Anterior cingulate cortex (tissue), 58 donors: ENCODE measurements around the gene NUDT21.
"Not testable (repeated sequence)": the region's sequence is repeated elsewhere in the genome, so short reads cannot be mapped to it uniquely, and the experiment has no call there.

Experiments used
- DNase-seq, 58 donors: peaks; one replicate each; lab custom pipeline; 2025; lab: John Stamatoyannopoulos, UW

Gene NUDT21

DNA sequence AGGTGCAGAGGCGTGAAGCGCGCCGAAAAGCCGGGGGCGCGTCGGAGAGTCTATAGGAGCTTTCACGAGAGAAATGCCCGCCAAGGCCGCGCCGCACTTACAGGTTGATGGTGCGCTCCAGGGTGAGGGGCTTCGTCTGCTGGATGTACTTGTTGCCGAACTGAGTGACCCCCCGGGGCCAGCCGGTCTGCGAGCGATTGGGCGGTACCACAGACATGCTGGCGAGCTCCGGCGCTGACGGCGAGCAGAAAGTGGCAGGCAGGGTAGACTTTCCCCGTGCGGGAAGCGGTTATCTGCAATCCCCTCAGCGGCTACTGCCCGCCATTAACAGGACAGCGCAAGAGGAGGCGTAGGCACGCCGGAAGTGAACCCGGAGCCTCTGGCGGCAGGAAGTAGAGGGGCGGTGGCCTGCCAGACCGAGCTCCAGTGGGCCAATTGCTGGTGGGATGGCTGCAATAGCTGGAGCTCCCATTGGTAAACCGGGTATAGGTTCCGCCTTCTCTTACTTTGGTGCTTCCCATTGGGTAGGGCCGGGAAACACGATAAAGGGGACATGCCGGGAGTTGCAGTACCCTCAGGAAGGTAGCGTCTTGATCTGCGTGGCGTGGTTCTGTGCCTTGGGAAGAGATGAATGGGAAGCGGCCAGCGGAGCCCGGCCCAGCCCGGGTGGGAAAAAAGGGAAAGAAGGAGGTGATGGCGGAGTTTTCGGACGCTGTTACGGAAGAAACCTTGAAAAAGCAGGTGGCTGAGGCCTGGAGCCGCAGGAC is at the start of gene NUDT21, which contains the start of gene OGFOD1:
NUDT21 (minus strand) TSS at position 347 of the 767 bp plus-strand sequence; CDS start at position 217, 130 bp downstream.
OGFOD1 (plus strand) TSS at position 569 of the 767 bp plus-strand sequence; CDS start at position 628, 59 bp downstream.
- peak; percentile 49 to 99 (median 95) for DNase-seq

DNA sequence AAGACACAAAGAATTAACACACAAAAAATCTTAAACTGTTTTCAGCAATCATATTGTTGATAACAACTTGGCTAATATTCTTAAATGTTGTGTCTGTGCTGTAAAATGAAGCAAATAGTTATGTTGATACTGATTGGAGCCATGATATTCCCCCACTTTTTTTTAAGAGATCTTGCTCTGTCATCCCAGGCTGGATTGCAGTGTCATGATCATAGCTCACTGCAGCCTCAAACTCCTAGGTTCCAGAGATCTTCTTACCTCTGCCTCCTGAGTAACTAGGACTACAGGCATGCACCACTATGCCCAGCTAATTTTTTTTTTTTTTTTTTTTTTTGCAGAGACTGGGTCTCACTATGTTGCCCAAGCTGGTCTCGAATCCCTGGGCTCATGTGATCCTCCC is 42.7 kb upstream of the NUDT21 start:
- DNase-seq: no peak

DNA sequence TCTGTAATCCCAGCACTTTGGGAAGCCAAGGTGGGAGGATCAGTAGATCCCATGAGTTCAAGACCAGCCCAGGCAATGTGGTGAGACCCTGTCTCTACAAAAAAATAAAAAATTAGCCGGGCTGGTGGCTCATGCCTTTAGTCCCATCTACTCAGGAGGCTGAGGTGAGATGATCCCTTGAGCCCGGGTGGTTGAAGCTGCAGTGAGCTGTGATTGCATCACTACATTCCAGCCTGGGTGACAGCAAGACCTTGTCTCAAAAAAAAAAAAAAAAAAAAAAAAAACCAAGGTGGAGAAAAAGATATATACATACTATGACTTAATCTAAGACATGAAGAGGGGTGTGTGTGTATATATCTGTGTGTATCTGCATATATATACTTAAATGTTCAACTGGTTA is 42.0 kb upstream of the NUDT21 start:
- DNase-seq: no peak

DNA sequence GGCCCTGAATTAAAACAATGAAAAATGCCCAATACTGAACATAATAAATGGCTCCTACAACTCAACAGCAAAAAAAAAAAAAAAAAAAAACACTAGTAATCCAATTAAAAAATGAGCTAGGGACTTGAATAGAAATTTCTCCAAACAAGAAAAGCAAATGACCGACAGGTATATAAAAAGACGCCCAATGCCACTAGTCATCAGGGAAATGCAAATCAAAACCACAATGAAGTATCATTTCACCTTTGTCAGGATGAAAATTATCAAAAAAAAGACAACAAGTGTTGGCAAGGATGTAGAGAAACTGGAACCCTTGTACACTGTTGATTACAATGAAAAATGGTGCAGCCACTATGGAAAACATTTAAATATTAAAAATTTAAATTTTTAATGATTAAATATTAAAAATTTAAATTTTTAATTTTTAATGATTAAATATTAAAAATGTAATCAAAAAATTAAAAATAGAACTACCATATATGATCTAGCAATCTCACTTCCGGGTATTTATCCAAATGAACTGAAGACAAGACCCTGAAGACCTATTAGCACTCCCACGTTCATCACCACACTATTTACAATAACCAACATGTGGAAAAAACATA is 40.6 kb upstream of the NUDT21 start:
- no peak for DNase-seq

DNA sequence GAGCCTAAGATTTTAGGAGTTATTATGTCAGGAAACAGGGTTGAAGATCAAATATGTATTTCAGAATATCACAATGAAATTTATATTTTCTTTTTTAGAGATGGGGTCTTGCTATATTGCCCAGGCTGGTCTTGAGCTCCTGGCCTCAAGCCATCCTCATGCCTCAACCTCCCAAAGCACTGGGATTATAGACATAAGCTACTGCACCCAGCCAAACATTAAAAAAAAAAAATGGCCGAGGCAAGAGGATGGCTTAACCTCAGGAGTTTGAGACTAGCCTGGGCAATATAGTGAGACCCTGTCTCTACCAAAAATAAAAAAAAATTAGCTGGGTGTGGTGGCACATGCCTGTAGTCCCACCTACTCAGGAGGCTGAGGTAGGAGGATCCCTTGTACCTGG is 37.7 kb upstream of the NUDT21 start:
- DNase-seq: not testable (repeated sequence)

DNA sequence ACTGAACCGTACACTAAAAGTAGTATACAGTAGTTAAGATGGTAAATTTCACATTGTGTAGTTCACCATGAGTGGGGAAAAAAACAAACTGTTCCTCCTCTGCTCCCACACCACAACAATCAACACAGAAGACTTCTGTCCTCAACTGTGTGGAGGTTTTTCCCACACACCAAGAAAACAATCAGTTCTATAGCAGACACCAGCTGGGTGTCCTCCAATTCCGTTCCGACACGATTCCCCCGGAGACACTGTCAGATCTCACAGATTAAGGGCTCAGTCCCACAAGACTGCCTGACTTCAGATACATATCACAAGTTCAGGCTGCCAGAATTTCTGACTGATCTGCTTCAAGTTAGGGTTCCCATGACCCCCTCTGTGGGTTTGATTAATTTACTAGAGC is 36.9 kb upstream of the NUDT21 start:
- peak in 39 of 58 donors; percentile 6 to 86 (median 30) for DNase-seq

DNA sequence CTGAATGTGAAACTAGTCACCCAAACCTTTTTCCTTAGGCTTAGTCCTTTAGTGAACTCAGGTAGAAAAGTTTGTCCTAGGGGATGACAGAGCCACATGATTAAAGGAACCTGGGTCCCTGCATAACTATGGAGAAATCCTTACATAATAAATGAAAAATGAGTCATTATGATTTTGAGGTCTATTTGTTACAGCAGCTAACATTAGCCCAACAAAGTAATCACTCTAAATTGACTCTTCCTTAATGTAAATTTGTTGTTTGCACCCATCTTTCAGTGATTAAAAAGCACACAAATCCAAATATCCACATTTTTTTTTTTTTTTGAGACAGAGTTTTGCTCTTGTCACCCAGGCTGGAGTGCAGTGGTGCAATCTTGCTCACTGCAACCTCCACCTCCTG is 32.3 kb upstream of the NUDT21 start:
- no peak for DNase-seq

DNA sequence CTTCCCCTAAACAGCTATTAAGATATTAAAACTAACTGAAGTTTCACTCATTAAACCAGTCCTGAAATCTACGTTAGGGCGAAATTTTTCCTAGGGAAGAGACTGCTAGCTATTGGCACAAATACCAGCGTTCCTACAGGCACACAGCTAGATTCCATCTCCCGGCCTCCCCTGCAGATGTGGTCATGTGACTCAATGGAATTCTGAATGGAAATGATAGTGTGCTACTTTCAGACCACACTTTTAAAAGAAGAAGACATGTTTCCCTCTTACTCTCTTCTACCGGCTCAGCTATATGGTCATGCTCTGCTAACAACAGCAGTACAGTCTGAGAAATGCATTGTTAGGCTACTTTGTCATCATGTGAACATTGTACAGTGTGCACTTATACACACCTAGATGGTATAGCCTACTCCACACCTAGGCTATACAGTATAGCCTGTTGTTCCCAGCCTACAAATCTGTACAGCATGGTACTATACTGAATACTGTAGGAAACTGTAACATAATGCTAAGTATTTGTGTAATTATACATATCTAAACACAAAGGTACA is 31.6 kb upstream of the NUDT21 start:
- no peak for DNase-seq

DNA sequence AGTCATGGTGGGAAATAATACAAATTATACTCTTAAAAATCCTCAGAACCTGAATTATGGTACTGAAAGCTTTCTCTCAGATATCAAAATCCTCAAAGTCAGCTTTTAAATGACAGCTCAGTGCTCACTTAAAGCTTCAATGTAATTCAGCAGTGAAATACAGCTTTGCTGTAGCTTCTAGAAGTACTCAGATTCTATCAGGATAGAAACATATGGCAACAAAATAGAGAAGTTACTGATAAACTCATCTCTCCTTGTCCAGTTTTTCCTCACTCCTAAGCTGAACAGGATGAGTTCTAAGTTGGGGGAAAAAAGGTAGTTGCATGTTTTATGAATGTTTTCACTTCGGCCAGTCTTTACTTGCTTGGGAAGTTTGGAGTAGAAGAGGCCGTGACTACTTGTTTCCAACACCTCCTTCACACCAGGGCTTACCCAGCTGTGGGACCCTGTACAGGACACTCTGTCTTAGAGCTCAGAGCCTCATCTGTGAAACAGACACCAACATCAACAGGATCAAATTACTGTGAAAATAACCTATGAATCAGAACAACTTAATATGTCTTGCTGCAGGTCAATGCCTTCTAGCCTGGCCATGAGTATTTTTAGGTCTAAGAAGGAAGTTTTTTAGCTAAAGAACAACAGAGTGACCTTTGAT is 30.5 kb upstream of the NUDT21 start:
- DNase-seq: no peak

DNA sequence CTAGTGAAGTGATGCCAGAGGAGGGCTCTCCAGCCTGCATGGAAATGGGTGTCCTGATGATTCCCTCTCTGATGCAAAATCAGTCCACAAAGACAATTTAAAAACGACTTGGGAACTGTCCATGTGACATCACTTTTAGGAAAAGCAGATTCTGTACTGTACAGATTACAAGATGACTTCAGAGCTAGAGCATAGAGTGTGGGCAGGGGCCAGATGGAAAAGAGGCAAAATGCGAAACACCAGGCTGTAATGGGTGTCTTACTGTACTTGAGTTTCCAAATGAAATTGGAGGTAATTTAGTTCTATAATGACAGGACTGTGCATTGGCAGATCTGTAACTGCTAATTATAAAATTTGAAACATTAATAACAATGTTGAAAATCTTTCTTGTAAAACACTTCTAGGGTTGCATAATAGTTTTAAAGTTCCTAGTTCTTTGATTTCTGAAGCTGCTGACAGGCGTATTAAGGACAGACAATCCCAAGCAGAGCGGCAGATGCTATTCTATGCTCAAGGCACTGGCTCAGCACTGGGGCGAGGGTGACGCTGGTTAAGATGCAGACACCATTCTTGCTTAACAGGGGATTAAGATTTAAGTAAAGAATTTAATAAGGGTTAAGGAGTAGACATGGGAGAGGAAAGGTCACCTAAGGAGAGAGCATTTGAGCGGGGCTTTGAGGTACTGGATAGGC is 29.8 kb upstream of the NUDT21 start:
- DNase-seq: peak in 7 of 58 donors; percentile 8 to 39 (median 20)

DNA sequence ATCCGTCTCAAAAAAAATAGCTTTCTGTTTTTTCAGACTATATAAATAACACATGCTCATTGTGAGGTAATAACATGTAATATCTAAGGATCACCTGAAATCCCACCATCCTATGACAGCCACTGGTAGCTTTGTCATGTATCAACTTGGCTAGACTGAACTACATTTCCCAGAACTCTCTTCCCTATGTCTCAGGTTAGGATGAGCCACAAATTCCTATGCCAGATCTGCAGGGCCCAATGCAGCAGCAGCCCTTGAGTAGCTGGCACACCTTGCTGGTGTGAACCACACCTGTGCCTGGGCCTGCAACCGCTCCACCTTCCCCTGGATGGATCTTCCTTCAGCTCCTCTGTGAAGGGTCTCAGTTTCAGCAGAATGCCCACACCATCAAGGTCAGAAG is 28.3 kb upstream of the NUDT21 start:
- DNase-seq: no peak

DNA sequence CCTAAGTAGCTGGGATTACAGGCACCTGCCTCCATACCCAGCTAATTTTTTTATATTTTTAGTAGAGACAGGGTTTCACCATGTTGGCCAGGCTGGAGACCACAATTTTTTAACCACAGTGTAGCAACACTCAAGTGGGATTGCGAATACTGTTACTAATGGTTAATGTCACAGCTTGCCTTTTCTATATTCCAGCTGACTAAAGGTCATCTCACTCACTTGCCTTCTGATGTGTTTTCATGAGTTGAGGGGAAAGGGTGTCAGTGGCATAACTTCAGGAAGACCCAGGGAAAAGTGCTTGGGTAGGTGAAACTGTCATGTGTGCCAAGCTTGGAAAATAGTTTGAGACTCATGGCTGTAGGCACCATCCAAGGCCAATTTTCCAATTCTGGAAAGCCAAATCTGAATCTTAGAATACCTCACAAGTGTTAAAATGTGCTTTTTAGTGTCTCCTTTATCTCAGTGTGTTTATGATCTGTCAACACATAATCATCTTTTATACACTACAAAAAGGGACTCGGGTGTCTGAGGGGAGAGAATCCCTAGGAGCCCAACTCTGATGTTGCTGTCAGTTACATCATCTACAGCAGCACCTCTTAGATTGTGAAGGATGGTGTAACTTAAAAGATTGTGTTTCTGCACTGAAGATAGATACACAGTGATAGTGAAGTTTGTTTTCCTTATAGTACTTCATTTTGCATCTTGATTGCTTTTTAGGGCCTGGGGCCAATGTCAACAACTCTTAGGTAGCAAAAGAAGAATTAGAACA is 27.3 kb upstream of the NUDT21 start:
- DNase-seq: no peak

DNA sequence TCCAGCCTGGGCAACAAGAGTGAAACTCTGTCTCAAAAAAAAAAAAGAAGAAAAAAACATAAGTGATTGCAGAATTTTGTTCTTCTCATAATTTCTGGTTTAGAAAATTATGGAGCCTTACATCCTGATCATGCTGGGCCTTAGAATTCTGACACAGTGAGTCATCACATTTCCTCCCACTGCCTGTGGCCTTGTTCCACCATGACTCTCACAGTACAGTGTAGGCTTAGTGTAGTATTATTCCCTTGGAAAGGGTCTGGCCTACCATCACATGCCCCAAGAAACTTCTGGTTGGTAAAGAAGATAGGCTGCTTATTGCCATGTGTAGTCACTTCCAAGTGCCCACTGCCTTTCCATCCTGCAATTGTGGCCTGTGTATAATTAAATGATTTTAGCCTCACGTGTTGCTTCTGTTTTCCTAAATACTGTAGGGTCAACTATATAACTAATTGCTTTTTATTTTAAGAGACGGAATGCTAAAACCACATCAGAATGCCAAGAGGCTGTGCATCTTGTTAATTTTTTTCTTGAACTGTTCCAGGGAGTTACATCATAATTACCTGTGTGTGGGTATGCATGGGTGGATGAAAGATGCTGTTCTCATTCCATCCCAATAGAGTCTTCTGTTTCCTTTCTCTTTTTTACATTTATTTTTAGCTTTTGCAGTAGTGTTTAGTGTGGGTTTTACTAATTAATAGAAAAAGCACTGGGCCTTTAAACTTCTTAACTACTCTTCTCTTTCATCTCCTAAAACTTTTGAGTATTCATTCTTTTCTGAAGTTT is 26.2 kb upstream of the NUDT21 start:
- DNase-seq: peak in 3 of 58 donors; percentile 4 to 9 (median 6)

DNA sequence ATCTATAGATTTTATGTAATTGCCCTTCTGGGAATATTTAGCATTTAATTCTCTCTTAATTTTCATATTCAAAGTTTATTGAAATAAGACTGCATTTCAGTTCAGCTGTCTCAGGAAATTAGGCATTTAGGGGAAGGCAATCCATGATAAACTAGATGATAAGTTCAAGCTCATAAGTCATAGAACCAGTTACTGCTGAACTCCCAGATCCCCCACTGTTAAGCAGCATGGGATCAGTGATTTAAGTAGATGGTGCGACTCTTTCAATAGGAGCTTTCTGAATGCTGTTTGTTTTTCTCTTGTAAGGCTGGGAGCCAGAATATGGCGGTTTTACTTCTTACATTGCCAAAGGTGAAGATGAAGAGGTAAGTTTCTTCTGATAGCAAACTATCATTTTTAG is 24.1 kb upstream of the NUDT21 start:
- DNase-seq: no peak

DNA sequence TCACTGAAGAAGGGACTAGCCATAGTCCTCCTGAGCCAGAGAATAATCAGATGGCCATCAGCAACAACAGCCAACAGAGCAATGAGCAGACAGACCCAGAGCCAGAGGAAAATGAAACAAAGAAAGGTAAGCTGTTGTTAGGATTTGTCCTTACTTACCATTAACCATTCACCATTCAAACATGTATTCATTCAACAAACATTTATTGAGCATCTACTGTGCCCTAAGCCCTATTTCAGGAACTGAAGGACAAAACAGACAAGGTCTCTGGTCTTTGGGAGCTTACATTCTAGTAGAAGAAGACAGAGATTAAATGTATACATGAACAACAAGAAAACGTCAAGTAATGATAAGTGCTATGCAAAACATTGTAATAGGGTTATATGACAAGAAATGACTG is 19.5 kb upstream of the NUDT21 start:
- no peak for DNase-seq

DNA sequence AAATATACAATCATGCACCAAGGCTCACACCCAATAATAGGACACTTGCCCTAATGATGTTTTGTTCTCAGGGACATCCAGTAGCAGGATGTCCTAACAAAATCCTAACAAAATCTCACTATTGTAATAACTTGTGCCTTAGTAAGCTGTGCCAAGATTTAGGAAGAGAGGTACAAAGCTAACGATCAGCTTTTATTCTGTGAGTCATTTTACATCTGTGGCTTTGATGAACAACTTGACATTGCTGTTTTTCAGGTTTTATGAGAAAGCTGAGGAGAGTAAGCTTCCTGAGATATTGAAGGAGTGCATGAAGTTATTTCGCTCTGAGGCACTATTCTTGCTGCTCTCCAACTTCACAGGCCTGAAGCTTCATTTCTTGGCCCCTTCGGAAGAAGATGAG is 19.1 kb upstream of the NUDT21 start:
- no peak for DNase-seq

DNA sequence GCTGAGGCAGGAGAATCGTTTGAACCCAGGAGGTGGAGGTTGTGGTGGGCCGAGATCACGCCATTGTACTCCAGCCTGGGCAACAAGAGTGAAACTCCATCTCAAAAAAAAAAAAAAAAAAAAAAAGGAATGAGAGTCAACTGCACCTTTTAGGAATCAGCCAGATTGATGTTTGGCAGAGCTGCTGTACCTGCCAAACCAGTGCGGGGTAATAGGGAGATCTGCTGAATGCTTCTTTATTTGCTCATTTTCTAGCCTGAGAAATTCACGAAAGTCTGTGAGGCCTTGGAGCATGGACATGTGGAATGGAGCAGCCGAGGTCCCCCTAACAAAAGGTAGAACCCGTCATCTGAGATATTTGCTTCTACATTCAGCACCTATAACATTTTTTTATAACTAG is 18.6 kb upstream of the NUDT21 start:
- DNase-seq: no peak

DNA sequence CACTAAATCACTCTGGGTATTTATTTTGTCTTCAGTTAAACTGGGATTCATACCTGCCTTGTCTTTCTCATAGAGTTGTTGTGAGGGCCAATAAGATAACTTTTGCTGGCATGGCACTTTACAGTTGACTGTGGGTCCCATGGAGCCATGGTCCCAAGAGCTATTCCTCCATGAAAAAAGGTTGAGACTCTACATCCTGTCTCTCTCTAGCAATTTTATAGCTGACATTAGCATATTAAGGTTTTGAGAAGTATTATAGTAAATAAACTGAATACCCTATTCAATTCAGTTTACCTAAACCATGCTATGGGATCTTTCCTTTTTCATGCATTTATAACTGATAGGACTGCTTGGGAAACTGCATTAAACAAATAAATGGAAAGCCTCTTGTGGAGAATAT is 17.7 kb upstream of the NUDT21 start:
- no peak for DNase-seq

DNA sequence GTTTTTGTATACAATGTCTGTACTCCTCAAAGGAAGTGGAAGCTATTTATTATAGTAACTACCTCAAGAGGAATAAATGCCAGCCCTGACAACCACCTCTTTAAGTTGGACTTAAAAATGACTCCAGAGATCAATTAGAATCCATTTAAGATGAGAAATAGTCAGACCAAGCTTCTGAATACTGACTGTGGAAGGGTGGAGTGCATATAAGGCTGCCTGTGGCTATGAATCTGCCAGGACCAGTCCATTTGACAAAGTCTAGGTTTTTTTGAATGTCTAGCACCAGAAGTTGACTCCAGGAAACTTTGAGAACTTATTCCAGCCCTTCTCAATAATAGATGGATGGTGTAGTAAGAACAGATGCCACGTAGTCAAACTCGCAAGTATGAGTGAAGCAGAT is 15.2 kb upstream of the NUDT21 start:
- DNase-seq: no peak
